ENCODE data around the gene APC2.

APC2 gene

GRCh38 chr19:1495051-1495798 lies 45.3 kb downstream of the APC2 start:
- TF ChIP-seq CTCF (IDR thresholded peaks at IDR 0.05): no peak

- no peak for TF ChIP-seq CTCF (IDR thresholded peaks at IDR 0.05)
These were observed 46.1 kb downstream of the APC2 start for GRCh38 chr19:1495799-1496713.

- TF ChIP-seq CTCF (IDR thresholded peaks at IDR 0.05): no peak
These were observed 47.0 kb downstream of the APC2 start for GRCh38 chr19:1496714-1497577.

DNA sequence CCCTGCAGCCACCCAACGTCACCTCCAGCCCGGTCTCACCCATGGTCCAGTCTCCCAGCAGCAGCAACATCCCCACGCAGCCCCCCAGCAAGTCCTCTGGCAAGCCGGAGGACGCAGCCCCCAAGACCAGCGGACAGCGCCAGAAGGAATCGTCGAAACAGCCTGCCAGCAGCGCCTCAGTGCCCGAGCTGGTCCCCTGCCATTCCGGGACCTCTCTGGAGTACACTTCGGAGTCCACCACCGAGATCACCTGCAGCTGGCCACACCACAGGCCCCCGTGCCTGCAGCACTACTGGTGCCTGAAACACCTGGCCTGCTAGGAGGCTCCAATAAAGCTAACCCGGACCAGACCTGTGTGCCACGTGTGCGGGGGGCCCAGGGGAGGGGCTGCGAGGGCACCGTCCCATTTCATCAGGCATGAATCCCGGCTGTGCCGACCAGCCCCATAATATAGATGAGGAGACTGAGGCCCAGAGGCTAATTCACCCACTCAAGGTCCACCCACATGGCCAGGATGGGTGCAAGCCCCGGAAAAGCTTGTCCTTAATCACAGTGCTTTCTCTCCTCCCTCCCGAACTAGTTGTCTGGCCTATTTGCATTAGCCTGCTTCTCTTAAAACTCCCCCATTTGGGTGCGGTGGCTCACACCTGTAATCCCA lies 47.8 kb downstream of the APC2 start:
- no peak for TF ChIP-seq CTCF (IDR thresholded peaks at IDR 0.05)

DNA sequence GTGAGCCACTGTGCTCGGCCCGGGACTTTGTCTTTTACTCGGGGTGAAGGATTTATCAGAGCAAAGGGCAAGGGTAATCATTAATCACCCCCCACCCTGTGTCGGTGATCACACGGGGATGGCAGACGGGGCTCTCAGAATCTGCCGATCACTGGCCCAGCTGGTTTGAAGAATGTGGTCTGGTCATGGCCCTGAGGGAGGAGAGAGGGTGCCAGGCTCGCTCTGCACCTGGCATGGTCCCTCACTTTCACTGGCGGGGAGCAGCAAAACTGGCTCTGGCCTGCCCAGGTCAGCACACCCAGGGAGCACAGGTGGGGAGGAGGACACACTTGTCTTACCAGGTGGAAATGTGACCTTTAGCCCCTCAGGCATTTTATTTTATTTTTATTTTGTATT lies 51.3 kb downstream of the APC2 start:
- TF ChIP-seq CTCF (IDR thresholded peaks at IDR 0.05): no peak

GRCh38 chr19:1502433-1503088 lies 52.6 kb downstream of the APC2 start:
- no peak for TF ChIP-seq CTCF (IDR thresholded peaks at IDR 0.05)

Data from LNCAP (cell line).